Measurements from ENCODE around the gene URB1. TPM values are rescaled to one million over a fixed set of nuclear protein-coding genes. Genes with fewer than 3 reads are reported as not detected.
"Not testable (repeated sequence)": the region's sequence is repeated elsewhere in the genome, so short reads cannot be mapped to it uniquely, and the experiment has no call there.

URB1 gene
- total RNA-seq, 4 donors from 2014 or later, result 18.3 to 26.9 (median 20.7) TPM

GRCh38 chr21:32278518-32279376 lies 114.1 kb downstream of the URB1 start, which contains the start of gene MIS18A:
TSS of gene MIS18A (minus strand) at chr21:32279049. CDS start at chr21:32279014, 35 bp downstream.
- ATAC-seq, result peak; percentile 98

DNA sequence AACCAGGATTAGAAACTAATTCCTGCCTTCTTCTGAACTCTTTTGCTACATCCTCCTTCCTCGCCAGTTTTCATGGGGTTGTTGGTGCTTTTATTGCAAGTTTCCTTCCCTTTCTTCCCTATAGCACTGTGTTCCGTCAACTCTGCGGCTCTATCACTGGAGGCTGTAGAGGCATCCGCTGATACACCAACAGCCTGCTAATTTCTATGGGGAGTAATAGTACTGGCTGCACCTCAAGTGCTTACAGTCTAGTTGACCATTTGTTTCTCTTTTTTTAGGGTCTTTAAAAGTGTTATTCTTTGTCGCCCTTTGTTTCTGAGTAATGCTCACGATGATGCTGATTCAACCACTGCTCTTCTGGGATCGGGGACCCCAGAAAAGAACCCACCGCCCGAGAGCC lies 114.7 kb downstream of the URB1 start:
- Histone ChIP-seq H3K4me1 (peaks cover 0 to 23% (median 9%) of the 10 kb centered on the region in 3 donors), H3K36me3 (peaks cover 0 to 9% of the 10 kb centered on the region in 2 donors), H3K4me3 (peak overlapping the region; percentile 51 to 92), H3K9me3 (no peaks in the 10 kb centered on the region), H3K27ac (peak overlapping the region in 2 of 4 donors; percentile 77 to 83), H3K27me3 (no peaks in the 10 kb centered on the region)
- ATAC-seq, result no peak
- TF ChIP-seq CTCF (IDR thresholded peaks at IDR 0.05) (no peak), POLR2A (IDR thresholded peaks at IDR 0.05) (no peak), EP300 (IDR thresholded peaks at IDR 0.05) (no peak), POLR2AphosphoS5 (IDR thresholded peaks at IDR 0.05) (no peak)
- 0 to 3% methylated on average over 6 to 9 of the region's 9 CpGs for WGBS, 2 donors (ENCODE audit: low coverage in 1 of 2)

More at GRCh38 chr21:32278518-32279376, 114.1 kb downstream of the URB1 start, which contains the start of gene MIS18A:
- H3K27me3 ChIP-seq, result no peaks in the 10 kb centered on the region
- peak in 2 of 4 experiments; percentile 9 to 33 for TF ChIP-seq CTCF (IDR thresholded peaks at IDR 0.05)
- peak; percentile 55 for TF ChIP-seq POLR2AphosphoS5 (IDR thresholded peaks at IDR 0.05)
- no peak for TF ChIP-seq EP300 (IDR thresholded peaks at IDR 0.05)
- peak; percentile 35 to 46 for TF ChIP-seq POLR2A (IDR thresholded peaks at IDR 0.05)
- H3K27ac ChIP-seq, result peak within 1 kb of the TSS in 3 of 4 donors; percentile 74 to 83 (median 77)
- H3K9me3 ChIP-seq, result no peaks in the 10 kb centered on the region
- peak within 1 kb of the TSS; percentile 51 to 92 for H3K4me3 ChIP-seq
- H3K36me3 ChIP-seq, result peaks cover 0 to 3% of the 10 kb centered on the region in 2 donors
- H3K4me1 ChIP-seq, result peaks cover 0 to 23% (median 9%) of the 10 kb centered on the region in 3 donors
- WGBS, 2 donors (ENCODE audit: low coverage in 1 of 2), result 1% methylated on average over 26 of the region's 69 CpGs; no CpG with 5 or more reads in 1 of the 2 donors

DNA sequence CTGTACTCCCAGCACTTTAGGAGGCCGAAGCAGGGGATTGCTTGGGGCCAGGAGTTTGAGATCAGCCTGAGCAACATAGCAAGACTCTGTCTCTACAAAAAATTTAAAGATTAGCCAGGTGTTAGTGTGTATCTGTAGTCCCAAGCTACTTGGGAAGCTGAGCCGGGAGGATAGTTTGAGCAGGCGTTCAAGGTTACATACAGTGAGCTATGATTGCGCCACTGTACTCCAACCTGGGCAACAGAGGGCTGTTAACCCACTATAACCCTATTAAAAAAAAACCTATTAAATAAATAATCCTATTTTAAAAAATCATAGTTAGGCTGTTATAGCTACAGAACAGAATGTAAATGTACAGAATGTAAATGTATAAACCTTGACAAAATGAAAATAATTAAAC lies 116.1 kb downstream of the URB1 start:
- Histone ChIP-seq H3K27me3 (no peaks in the 10 kb centered on the region), H3K4me3 (no peak overlapping the region), H3K36me3 (peaks cover 0 to 18% of the 10 kb centered on the region in 2 donors), H3K27ac (no peak overlapping the region), H3K9me3 (no peaks in the 10 kb centered on the region), H3K4me1 (peaks cover 0 to 23% (median 9%) of the 10 kb centered on the region in 3 donors)
- TF ChIP-seq POLR2A (IDR thresholded peaks at IDR 0.05) (no peak), CTCF (IDR thresholded peaks at IDR 0.05) (no peak), EP300 (IDR thresholded peaks at IDR 0.05) (no peak), POLR2AphosphoS5 (IDR thresholded peaks at IDR 0.05) (no peak)
- no peak for ATAC-seq
- WGBS, 2 donors (ENCODE audit: low coverage in 1 of 2), result 85% methylated on average over 3 to 4 of the region's 4 CpGs

GRCh38 chr21:32270748-32271147 lies 122.1 kb downstream of the URB1 start:
- Histone ChIP-seq H3K4me1 (no peaks in the 10 kb centered on the region), H3K9me3 (no peaks in the 10 kb centered on the region), H3K27ac (no peak overlapping the region), H3K27me3 (no peaks in the 10 kb centered on the region), H3K36me3 (peaks cover 0 to 60% of the 10 kb centered on the region in 2 donors), H3K4me3 (no peak overlapping the region)
- 35 to 71% methylated on average over 2 to 4 of the region's 4 CpGs for WGBS, 2 donors (ENCODE audit: low coverage in 1 of 2)
- ATAC-seq, result no peak
- TF ChIP-seq EP300 (IDR thresholded peaks at IDR 0.05) (no peak), POLR2AphosphoS5 (IDR thresholded peaks at IDR 0.05) (no peak), POLR2A (IDR thresholded peaks at IDR 0.05) (no peak), CTCF (IDR thresholded peaks at IDR 0.05) (no peak)

DNA sequence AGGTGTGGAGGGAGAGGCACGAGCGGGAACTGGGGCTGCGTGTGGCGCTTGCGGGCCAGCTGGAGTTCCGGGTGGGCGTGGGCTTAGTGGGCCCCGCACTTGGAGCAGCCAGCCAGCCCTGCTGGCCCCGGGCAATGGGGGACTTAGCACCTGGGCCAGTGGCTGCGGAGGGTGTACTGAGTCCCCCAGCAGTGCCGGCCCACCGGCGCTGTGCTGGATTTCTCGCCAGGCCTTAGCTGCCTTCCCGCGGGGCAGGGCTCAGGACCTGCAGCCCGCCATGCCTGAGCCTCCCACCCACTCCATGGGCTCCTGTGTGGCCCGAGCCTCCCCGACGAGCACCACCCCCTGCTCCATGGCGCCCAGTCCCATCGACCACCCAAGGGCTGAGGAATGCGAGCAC lies 127.5 kb downstream of the URB1 start:
- WGBS, 2 donors (ENCODE audit: low coverage in 1 of 2), result no CpG with 5 or more reads among the region's 23 CpGs
- ATAC-seq, H3K4me3 ChIP-seq, H3K27ac ChIP-seq, H3K4me1 ChIP-seq, H3K9me3 ChIP-seq, H3K27me3 ChIP-seq: not testable (repeated sequence)
- H3K36me3 ChIP-seq, result peaks cover 0 to 36% of the 10 kb centered on the region in 2 donors
